OCI-LY3 (cell line): ENCODE measurements around the gene LARGE2.

Experiments used
- H2AFZ ChIP-seq: fragments of 200-600, 300-600 bp; shearing (Covaris generic); 2 replicates; pipeline ENCODE4 v1.6.0; 2014; ENCODE audit warnings: antibody characterized with exemption, low read depth, low read length
- H3K27ac ChIP-seq: fragments of 200-600, 300-600 bp; sonication (generic); 2 replicates; pipeline ENCODE4 v1.5.1; 2014; ENCODE audit warnings: mild to moderate bottlenecking, low read length, moderate library complexity, mixed read lengths
- H3K27me3 ChIP-seq: fragments of 200-600, 300-600 bp; sonication (generic); 2 replicates; pipeline ENCODE4 v1.6.1; 2014; ENCODE audit warnings: low read depth, low read length, mixed read lengths
- H3K36me3 ChIP-seq: fragments of 200-600, 300-600 bp; sonication (generic); replicated peaks from 2 replicates; pipeline ENCODE3; 2014; ENCODE audit warnings: low read depth, low read length, mixed read lengths
- H3K4me1 ChIP-seq: fragments of 300-600, 200-600 bp; sonication (generic); 2 replicates; pipeline ENCODE4 v1.6.1; 2014; ENCODE audit warnings: low read length, mixed read lengths
- H3K4me2 ChIP-seq: fragments of 200-600, 300-600 bp; sonication (generic); 2 replicates; pipeline ENCODE4 v1.6.1; 2014; ENCODE audit warnings: low read length, mixed read lengths
- H3K4me3 ChIP-seq: fragments of 300-600, 200-600 bp; sonication (generic); 2 replicates; pipeline ENCODE4 v1.5.1; 2014; ENCODE audit warnings: antibody characterized with exemption, mild to moderate bottlenecking, low read length, moderate library complexity
- H3K79me2 ChIP-seq: fragments of 300-600, 200-600 bp; shearing (Covaris generic); 2 replicates; pipeline ENCODE4 v1.6.1; 2014; ENCODE audit warnings: mild to moderate bottlenecking, low read length, mixed read lengths
- H3K9ac ChIP-seq: fragments of 300-600, 200-600 bp; shearing (Covaris generic); 2 replicates; pipeline ENCODE4 v1.6.0; 2014; ENCODE audit warnings: mild to moderate bottlenecking, low read length, moderate library complexity
- H3K9me3 ChIP-seq: fragments of 200-600, 300-600 bp; shearing (Covaris generic); 2 replicates; pipeline ENCODE4 v1.6.1; 2014; ENCODE audit warnings: low read length, mixed read lengths; ENCODE audit not compliant: insufficient read depth
- H4K20me1 ChIP-seq: fragments of 200-600, 300-600 bp; sonication (generic); 2 replicates; pipeline ENCODE4 v1.6.1; 2016; ENCODE audit warnings: low read length, mixed read lengths; ENCODE audit not compliant: insufficient read depth
- CTCF ChIP-seq: fragments of 200-600, 300-600 bp; sonication (generic); IDR thresholded peaks from 2 replicates; pipeline ENCODE4 v1.5.1; 2014; ENCODE audit warnings: antibody characterized with exemption, low read length, low read depth
- EZH2phosphoT487 ChIP-seq: fragments of 200-600 bp; shearing (Covaris generic); IDR thresholded peaks from 2 replicates; pipeline ENCODE4 v1.6.1; 2018; ENCODE audit warnings: antibody characterized with exemption, mixed run types, low read depth

Gene LARGE2

GRCh38 chr11:45890886-45891550, 31.4 kb upstream of the LARGE2 start:
- Histone ChIP-seq H3K9me3 (no peaks in the 10 kb centered on the region), H3K4me2 (no peak overlapping the region), H2AFZ (no peak overlapping the region), H3K9ac (no peak overlapping the region), H3K4me1 (no peaks in the 10 kb centered on the region), H3K27ac (no peak overlapping the region), H3K4me3 (no peak overlapping the region), H3K27me3 (no peaks in the 10 kb centered on the region), H4K20me1 (peaks cover 3% of the 10 kb centered on the region; the same call in 1 of the 2 replicates), H3K79me2 (no peaks in the 10 kb centered on the region), H3K36me3 (no peaks in the 10 kb centered on the region)
- no peak for TF ChIP-seq CTCF
- TF ChIP-seq EZH2phosphoT487, result no peak

GRCh38 chr11:45892856-45893255, 29.6 kb upstream of the LARGE2 start:
- Histone ChIP-seq H3K79me2 (no peaks in the 10 kb centered on the region), H3K9ac (no peak overlapping the region), H4K20me1 (no peaks in the 10 kb centered on the region), H3K27me3 (no peaks in the 10 kb centered on the region), H3K4me3 (no peak overlapping the region), H3K4me2 (no peak overlapping the region), H3K27ac (no peak overlapping the region), H3K4me1 (no peaks in the 10 kb centered on the region), H3K36me3 (no peaks in the 10 kb centered on the region), H2AFZ (no peak overlapping the region), H3K9me3 (no peaks in the 10 kb centered on the region)
- TF ChIP-seq EZH2phosphoT487 (no peak), CTCF (no peak)

- Histone ChIP-seq H3K79me2 (no peaks in the 10 kb centered on the region), H3K9me3 (no peaks in the 10 kb centered on the region), H4K20me1 (no peaks in the 10 kb centered on the region), H3K9ac (no peak overlapping the region), H3K4me2 (no peak overlapping the region), H3K36me3 (no peaks in the 10 kb centered on the region), H3K4me3 (no peak overlapping the region), H3K27me3 (no peaks in the 10 kb centered on the region), H3K4me1 (no peaks in the 10 kb centered on the region), H2AFZ (no peak overlapping the region), H3K27ac (no peak overlapping the region)
- no peak for TF ChIP-seq EZH2phosphoT487
- no peak for TF ChIP-seq CTCF
Observed at GRCh38 chr11:45894555-45895247, 27.8 kb upstream of the LARGE2 start.

- H3K79me2 ChIP-seq, result no peaks in the 10 kb centered on the region
- no peaks in the 10 kb centered on the region for H4K20me1 ChIP-seq
- H2AFZ ChIP-seq, result no peak overlapping the region
- no peaks in the 10 kb centered on the region for H3K4me1 ChIP-seq
- H3K9me3 ChIP-seq, result no peaks in the 10 kb centered on the region
- no peak overlapping the region for H3K4me3 ChIP-seq
- H3K27ac ChIP-seq, result no peak overlapping the region
- TF ChIP-seq CTCF (no peak), EZH2phosphoT487 (no peak)
- no peaks in the 10 kb centered on the region for H3K36me3 ChIP-seq
- no peak overlapping the region for H3K9ac ChIP-seq
- H3K4me2 ChIP-seq, result no peak overlapping the region
- no peaks in the 10 kb centered on the region for H3K27me3 ChIP-seq
Observed at GRCh38 chr11:45895553-45896259, 26.8 kb upstream of the LARGE2 start.
